OCI-LY7 (cell line): Measurements from ENCODE around the gene AOC2. TPM values are rescaled to one million over a fixed set of nuclear protein-coding genes. Genes with fewer than 3 reads are reported as not detected.

Experiments
- BruUV-seq: library from RNA; stranded (reverse); fragments of 400-500 nt; replicated peaks from 2 replicates; lab custom pipeline; 2021; lab: Mats Ljungman, UMichigan
- CTCF ChIA-PET: fragments of 300-600 bp; sonication (Branson Sonifier 250); formaldehyde crosslinking; loops from one replicate; lab custom pipeline; 2022; ENCODE audit warnings: antibody characterized with exemption; ENCODE audit not compliant: unreplicated experiment; lab: Charles Lee
- POLR2A ChIA-PET: fragments of 300-600 bp; sonication (Branson Sonifier 250); formaldehyde crosslinking; loops from one replicate; lab custom pipeline; 2022; ENCODE audit warnings: antibody characterized with exemption; lab: Charles Lee
- DNase-seq: peaks from one replicate; pipeline ENCODE4 v3.0.0-alpha.2; 2015; ENCODE audit warnings: low spot score
- H2AFZ ChIP-seq: fragments of 200-600 bp; sonication (generic), shearing (Covaris generic); 2 replicates; pipeline ENCODE4 v1.6.1; 2014; ENCODE audit warnings: mild to moderate bottlenecking, antibody characterized with exemption, low read length, moderate library complexity
- H3K27ac ChIP-seq: fragments of 200-600 bp; sonication (generic); 2 replicates; pipeline ENCODE4 v1.5.1; 2014; ENCODE audit warnings: mixed run types, low read depth, mild to moderate bottlenecking, moderate library complexity, low read length, inconsistent platforms; ENCODE audit not compliant: poor library complexity, severe bottlenecking
- H3K36me3 ChIP-seq: fragments of 200-600 bp; sonication (generic); 2 replicates; pipeline ENCODE4 v1.6.1; 2014; ENCODE audit warnings: mild to moderate bottlenecking, antibody characterized with exemption, low read length, moderate library complexity, mixed read lengths; ENCODE audit not compliant: insufficient read depth
- H3K4me1 ChIP-seq: fragments of 200-600 bp; sonication (generic); 2 replicates; pipeline ENCODE4 v1.5.1; 2014; ENCODE audit warnings: mild to moderate bottlenecking, low read length; ENCODE audit not compliant: insufficient read depth, poor library complexity, severe bottlenecking
- H3K4me2 ChIP-seq: fragments of 200-600 bp; sonication (generic); 2 replicates; pipeline ENCODE4 v1.6.1; 2014; ENCODE audit warnings: mild to moderate bottlenecking, low read length
- H3K4me3 ChIP-seq: fragments of 200-600 bp; sonication (generic); 2 replicates; pipeline ENCODE4 v1.5.1; 2014; ENCODE audit warnings: mild to moderate bottlenecking, low read depth, low read length; ENCODE audit not compliant: poor library complexity, severe bottlenecking
- H3K79me2 ChIP-seq: fragments of 200-600 bp; sonication (generic); 2 replicates; pipeline ENCODE4 v1.6.1; 2016; ENCODE audit warnings: low read depth, mild to moderate bottlenecking, low read length, moderate library complexity, mixed read lengths; ENCODE audit not compliant: insufficient read depth
- H3K9me2 ChIP-seq: fragments of 200-600 bp; sonication (generic); 2 replicates; pipeline ENCODE4 v1.6.1; 2016; ENCODE audit warnings: mild to moderate bottlenecking, low read length, mixed read lengths; ENCODE audit not compliant: insufficient read depth
- H3K9me3 ChIP-seq: fragments of 200-600 bp; sonication (generic); 2 replicates; pipeline ENCODE4 v1.6.1; 2014; ENCODE audit warnings: mild to moderate bottlenecking, mixed run types, low read length, mixed read lengths
- H4K20me1 ChIP-seq: fragments of 200-600 bp; sonication (generic); 2 replicates; pipeline ENCODE4 v1.6.1; 2014; ENCODE audit warnings: mild to moderate bottlenecking, antibody characterized with exemption, low read length, moderate library complexity, mixed read lengths; ENCODE audit not compliant: insufficient read depth
- CTCF ChIP-seq: fragments of 200-600 bp; sonication (generic); conservative IDR thresholded peaks from 2 replicates; pipeline ENCODE4 v1.5.1; 2014; ENCODE audit warnings: mild to moderate bottlenecking, antibody characterized with exemption, low read length, moderate library complexity, mixed read lengths
- EZH2phosphoT487 ChIP-seq: fragments of 200-600 bp; sonication (generic); IDR thresholded peaks from 2 replicates; pipeline ENCODE4 v1.6.1; 2018; ENCODE audit warnings: low read depth, borderline replicate concordance, mild to moderate bottlenecking, mixed run types, antibody characterized with exemption, low read length, moderate library complexity, mixed read lengths
- intact Hi-C: fragments of 100-400 bp; cut with micrococcal nuclease; formaldehyde crosslinking; loops from one replicate; pipeline ENCODE4 v1.10.0; 2022; ENCODE audit not compliant: unreplicated experiment
- total RNA-seq, 2 experiments: library from RNA; depleted of rRNA in 1 of 2; stranded (reverse); fragments of >200 nt in 1 of 2; shearing (Covaris generic) in 1 of 2; gene quantifications; 2 replicates each; pipeline ENCODE4 v1.2.3, GENCODE V29; 2014 to 2022

Gene AOC2
- total RNA-seq, 2 experiments from 2014 or later = 3.3 to 5.4 TPM

- DNase-seq = no peak
- POLR2A ChIA-PET = no interaction called here
- intact Hi-C loops = no loop called here
- H3K9me2 ChIP-seq = no peaks in the 10 kb centered on the region
- no peak overlapping the region for H3K4me2 ChIP-seq
- H3K4me1 ChIP-seq = peaks cover 14% of the 10 kb centered on the region
- H3K79me2 ChIP-seq = no peaks in the 10 kb centered on the region
- TF ChIP-seq EZH2phosphoT487 = no peak
- H3K4me3 ChIP-seq = no peak overlapping the region
- CTCF ChIA-PET = no interaction called here
- no peaks in the 10 kb centered on the region for H3K36me3 ChIP-seq
- no TSS peak for BruUV-seq
- H3K27ac ChIP-seq = no peak overlapping the region
- no peaks in the 10 kb centered on the region for H3K9me3 ChIP-seq
- no peak overlapping the region for H2AFZ ChIP-seq
- H4K20me1 ChIP-seq = no peaks in the 10 kb centered on the region
Observed at GRCh38 chr17:42852351-42852750, 8.0 kb downstream of the AOC2 start.

- Histone ChIP-seq H3K36me3 (no peaks in the 10 kb centered on the region), H3K9me2 (no peaks in the 10 kb centered on the region), H3K9me3 (no peaks in the 10 kb centered on the region), H2AFZ (no peak overlapping the region; the same call in 1 of the 2 replicates), H3K4me2 (peak overlapping the region; percentile 20; the same call in 1 of the 2 replicates), H3K4me1 (peaks cover 14% of the 10 kb centered on the region), H4K20me1 (no peaks in the 10 kb centered on the region), H3K27ac (peak overlapping the region; percentile 4), H3K79me2 (no peaks in the 10 kb centered on the region), H3K4me3 (no peak overlapping the region)
- CTCF ChIA-PET = no interaction called here
- POLR2A ChIA-PET = no interaction called here
- intact Hi-C loops = no loop called here
- no peak for TF ChIP-seq CTCF
- TF ChIP-seq EZH2phosphoT487 = no peak
- no TSS peak for BruUV-seq
- no peak for DNase-seq
Observed at GRCh38 chr17:42853004-42853403, 8.6 kb downstream of the AOC2 start.

GRCh38 chr17:42853597-42853967, 9.2 kb downstream of the AOC2 start:
- Histone ChIP-seq H3K27ac (no peak overlapping the region), H3K4me1 (peaks cover 14% of the 10 kb centered on the region), H3K79me2 (no peaks in the 10 kb centered on the region), H3K36me3 (no peaks in the 10 kb centered on the region), H3K4me2 (peak overlapping the region; percentile 20; the same call in 1 of the 2 replicates), H4K20me1 (no peaks in the 10 kb centered on the region), H3K9me3 (no peaks in the 10 kb centered on the region), H2AFZ (no peak overlapping the region; the same call in 1 of the 2 replicates), H3K9me2 (no peaks in the 10 kb centered on the region), H3K4me3 (no peak overlapping the region)
- POLR2A ChIA-PET = no interaction called here
- no peak for TF ChIP-seq CTCF
- TF ChIP-seq EZH2phosphoT487 = no peak
- CTCF ChIA-PET = no interaction called here
- no TSS peak for BruUV-seq
- intact Hi-C loops = no loop called here
- DNase-seq = peak; percentile 52
